Bone marrow (tissue), 2 donors: ENCODE results near the gene ALDH18A1.
"Not testable (repeated sequence)": the region's sequence is repeated elsewhere in the genome, so short reads cannot be mapped to it uniquely, and the experiment has no call there.

ENCODE experiments used
- DNase-seq, 2 donors: peaks; one replicate each; lab custom pipeline; 2025; lab: John Stamatoyannopoulos, UW

ALDH18A1 gene

GRCh38 chr10:95656291-95657164 lies at the start of gene ALDH18A1:
ALDH18A1 (minus strand) TSS chr10:95656711; CDS start chr10:95653377, 3,334 bp downstream.
- peak; percentile 65 to 83 for DNase-seq

DNA sequence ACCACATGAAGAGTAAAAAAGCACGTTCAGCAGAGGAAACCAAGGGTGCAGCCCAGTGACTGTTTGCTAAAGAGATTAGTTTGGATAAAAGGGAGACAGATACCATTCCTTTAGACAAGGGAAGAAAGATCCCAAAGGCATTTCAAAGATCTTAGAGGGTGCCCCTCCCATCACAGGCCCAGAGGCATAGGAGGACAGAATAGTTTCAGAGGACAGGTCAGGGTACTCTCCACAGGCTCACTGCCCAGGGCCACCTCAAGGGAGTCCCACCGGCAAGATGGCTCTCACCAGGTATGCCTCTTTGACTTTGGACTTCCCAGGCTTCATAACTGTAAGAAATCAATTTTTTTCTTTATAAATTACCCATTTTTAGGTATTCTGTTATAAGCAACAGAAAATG lies 41.9 kb upstream of the ALDH18A1 start:
- no peak for DNase-seq

- peak in 1 of 2 donors; percentile 25 for DNase-seq
These were observed 40.9 kb upstream of the ALDH18A1 start for GRCh38 chr10:95697429-95697828.

DNA sequence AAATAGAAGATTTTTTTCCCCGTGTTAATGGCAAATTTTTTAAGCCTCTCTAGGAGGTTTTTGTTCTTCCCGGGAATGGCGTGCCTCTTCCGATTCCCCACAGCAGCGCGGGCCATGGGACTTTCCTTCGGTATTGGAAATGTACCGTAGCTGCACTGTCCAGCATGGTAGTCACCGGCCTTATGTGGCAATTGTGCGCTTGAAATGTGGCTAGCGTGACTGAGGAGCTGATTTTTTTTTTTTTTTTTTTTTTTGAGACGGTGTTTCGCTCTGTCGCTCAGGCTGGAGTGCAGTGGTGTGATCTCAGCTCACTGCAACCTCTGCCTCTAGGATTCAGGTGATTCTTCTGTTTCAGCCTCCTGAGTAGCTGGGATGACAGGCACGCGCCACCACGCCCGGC lies 38.2 kb upstream of the ALDH18A1 start:
- no peak for DNase-seq

DNA sequence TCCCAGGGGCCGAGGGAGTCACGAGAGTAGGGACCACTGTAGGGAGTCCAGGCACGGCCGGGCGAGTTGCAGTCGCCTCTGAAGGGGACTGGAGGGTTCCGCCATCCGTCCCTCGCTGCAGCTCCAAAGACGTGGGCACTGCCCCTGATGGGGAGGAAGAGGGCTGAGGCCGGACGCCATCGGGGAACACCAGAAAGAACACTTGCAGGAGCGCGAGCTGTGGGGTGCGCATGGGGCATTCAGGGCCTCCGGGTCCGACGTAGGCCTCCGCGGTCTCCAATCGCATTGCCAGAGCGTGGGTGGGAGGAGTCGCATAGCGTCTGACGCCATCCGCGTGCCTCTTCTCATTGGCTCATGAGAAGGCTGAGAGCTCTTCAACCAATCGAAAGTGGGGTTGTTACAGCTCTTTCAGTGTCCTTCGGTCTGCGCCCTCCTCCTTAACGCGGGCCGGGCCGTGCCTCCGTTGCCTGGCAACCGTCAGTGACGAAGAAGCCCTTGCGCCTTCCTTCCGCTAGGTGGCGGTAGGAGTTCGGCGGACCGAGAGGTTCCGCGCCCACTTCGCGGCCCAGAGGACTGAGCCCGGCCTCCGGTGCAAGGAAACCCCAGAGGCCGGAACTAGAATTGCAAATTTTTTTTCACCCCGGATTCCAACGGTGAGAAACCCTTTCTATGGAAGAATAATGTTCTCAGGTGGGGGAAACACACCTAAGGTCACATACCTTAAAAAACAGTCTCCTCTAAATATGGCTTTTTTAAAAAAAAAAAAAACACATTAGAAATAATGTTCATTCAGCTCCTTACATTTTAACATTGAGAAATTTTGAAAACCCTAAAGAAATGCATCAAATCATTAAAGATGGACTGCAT lies 37.4 kb upstream of the ALDH18A1 start, which contains the start of gene TCTN3:
TSS of gene TCTN3 (minus strand) at position 260 of the 867 bp plus-strand sequence. CDS start at position 232, 28 bp downstream.
- DNase-seq, result peak; percentile 93 to 98

DNA sequence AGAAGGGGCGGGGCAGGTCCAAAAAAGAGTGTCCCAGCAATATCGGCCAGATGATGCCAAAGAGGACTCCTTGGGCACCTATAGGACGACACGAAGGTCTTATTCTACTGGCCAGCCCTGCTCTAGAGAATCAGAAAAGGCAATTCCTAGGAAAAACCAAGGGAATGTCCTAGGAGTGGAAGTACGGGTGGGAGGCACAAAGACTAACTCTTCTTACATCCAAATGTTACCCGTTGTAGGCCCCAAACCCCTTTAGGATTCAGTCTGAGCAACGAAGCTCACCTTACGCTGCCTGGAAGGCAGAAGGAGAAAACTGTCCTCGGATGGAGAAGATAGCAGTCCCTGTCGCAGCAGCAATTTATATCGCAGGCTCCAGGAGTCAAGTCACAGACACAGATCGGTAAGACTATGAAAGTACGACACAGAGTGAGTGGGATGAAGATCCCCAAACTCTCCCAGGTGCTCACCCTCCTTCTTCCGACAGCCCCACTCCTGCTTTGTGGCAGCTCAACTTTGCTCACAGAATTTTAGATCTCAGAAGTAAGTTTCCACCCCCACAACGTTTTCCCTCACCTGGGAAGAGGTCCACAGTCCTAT lies 36.7 kb upstream of the ALDH18A1 start:
- DNase-seq, result no peak

DNA sequence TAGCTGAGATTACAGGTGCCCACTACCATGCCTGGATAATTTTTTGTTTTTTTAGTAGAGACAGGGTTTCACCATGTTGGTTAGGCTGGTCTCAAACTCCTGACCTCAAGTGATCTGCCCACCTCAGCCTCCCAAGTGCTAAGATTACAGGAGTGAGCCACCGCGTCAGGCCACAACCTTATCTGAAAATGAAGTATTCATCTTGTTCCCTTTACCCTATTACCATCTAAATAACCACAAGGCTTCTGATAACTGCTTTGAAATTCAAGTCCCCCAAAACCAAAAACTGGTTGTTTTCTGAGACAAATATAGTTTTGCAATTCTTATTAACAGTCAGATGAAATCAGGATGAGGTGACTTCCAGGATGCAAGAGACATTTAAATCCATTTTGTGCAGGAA lies 34.8 kb upstream of the ALDH18A1 start:
- DNase-seq, result no peak

- DNase-seq, result no peak
These were observed 32.1 kb upstream of the ALDH18A1 start for GRCh38 chr10:95688648-95689047.

DNA sequence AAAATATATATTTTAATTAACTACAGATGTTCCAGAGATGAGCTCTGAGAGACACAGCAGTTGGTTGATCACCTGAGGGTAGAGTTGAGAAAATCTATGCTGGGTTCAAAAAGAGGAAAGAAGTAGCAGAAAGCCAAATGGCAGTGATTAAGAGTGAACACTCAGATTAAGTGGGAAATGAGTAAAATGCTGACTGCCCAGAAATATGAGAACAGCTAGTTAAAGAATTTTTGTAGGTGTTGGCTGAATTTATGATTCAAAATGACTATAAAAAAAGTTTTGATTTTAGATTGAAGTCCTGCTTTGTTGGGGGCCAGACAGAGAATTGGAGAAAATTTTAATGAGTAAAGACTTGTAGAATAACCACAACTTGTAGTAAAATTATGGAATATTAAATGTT lies 27.5 kb upstream of the ALDH18A1 start:
- DNase-seq, result no peak

GRCh38 chr10:95675403-95676116 lies 19.0 kb upstream of the ALDH18A1 start:
- no peak for DNase-seq

DNA sequence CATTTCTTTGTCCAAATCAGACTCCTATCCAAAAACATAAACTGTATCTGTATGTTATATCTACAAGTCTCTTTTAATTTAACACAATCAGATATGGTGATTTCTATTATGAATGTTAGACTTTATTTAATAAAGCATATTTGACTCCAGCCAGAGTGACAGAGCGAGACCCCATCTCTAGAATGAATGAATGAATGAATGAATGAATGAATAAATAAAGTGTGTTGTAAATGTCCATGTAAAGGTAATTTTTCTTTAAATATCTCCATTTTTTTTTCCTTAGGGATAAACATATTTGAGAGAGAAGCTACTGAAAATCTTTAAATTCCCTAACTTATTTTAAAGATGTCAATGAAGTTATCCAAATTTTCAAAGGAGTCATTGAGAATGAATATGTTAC lies 18.1 kb upstream of the ALDH18A1 start:
- DNase-seq, result no peak

DNA sequence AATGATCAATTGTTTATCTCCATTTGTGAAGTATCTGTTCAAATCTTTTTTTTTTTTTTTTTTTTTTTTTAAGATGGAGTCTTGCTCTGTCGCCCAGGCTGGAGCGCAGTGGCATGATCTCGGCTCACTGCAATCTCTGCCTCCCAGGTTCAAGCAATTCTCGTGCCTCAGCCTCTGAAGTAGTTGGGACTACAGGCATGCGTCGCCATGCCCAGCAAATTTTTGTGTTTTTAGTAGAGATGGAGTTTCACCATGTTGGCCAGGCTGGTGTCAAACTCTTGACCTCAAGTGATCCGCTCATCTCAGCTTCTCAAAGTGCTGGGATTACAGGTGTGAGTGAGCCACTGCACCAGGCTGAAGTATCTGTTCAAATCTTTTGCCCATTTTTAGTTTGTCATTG lies 16.1 kb upstream of the ALDH18A1 start:
- DNase-seq, result not testable (repeated sequence)

DNA sequence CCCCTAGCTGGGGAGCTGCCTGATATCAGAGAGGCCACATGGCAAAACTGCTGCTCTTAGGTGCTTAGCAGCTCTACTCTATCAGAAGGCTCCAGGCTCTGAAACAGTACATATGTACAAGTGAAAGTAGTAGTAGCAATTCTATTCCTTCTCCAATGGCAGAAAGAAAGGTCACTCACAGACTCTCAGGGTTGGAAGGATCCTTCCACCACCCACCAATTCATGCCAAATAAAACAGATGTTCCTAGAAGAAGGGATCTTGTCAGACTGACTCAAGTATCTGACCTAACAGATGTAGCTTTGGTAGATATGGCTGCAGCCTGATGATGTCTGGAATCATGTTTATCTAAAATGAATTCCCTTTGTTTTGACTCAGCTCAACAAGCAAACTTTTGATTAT lies 8.0 kb upstream of the ALDH18A1 start:
- DNase-seq, result no peak

DNA sequence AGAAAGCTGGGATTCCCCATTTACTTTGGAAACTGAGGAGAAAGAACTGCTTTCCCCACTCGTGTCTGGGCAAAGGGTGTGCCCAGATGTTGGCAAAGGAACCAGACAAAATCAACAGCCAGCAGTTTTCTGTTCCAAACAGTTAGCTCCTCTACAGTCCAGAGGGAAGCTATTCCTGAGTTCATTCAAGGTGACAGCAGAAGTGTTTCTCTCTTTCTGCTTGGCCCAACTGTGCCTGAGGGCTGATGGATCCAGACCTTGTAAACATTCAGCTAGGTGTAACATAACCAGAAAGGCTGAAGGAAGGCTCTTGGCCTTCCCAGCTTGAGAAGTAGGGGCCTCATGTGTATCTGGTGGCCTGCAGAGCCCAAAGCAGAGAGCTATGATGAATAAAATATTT lies 7.0 kb upstream of the ALDH18A1 start:
- no peak for DNase-seq

DNA sequence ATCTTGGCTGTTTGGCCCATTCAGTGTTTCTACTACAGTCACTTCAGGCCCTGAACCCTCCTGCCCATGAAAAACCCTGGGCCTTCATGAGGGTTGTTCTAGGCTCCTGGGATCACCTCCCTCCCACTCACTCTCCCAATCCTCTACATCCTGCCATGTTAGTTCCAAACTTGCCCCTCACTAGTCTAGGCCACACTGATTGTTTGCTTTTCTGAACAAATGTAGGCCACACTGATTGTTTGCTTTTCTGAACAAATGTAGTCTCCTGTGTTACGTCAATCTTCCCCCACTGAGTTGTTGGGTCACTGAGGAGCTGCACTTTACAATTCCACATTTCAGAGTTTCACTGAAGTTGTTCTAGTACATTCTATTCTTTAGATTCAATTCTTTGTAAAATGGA lies 5.3 kb upstream of the ALDH18A1 start:
- DNase-seq, result no peak

DNA sequence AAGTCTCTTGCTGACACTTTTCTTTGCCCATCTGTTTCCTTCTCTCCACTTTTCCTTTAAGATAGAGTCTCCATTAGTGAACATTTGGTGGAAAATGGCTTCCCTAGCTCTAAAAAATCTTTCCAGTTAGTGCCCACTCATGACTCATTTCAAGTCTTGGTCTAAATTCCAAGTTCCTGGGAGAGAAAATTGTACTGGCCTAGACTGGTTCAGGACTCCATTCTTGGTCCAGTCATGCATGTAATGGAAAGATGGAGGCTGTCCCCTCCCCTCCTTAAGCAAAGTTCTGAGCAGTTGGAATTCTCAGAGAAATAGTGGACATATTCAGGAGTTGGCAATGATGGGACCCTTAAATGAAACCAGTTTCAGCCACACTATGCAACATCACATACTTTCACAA lies 3.8 kb upstream of the ALDH18A1 start:
- peak in 1 of 2 donors; percentile 1 for DNase-seq

DNA sequence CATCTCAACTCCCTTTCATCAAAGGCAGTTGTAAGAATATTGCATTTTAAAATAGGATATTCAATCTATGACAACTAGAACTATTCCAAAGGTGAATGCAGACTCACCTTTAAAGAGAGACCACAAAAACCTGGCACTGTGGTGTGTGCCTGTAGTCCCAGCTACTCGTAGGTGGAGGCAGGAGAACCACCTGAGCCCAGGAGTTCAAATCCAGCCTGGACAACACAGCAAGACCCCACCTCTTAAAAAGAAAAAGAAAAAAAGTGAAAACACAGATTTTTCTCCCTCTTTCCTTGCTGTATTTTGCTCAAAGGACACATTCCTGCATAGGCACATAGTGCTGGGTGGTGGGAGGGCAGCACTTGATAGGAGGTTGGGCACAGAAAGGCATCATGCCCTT lies 739 bp upstream of the ALDH18A1 start:
- DNase-seq, result no peak

DNA sequence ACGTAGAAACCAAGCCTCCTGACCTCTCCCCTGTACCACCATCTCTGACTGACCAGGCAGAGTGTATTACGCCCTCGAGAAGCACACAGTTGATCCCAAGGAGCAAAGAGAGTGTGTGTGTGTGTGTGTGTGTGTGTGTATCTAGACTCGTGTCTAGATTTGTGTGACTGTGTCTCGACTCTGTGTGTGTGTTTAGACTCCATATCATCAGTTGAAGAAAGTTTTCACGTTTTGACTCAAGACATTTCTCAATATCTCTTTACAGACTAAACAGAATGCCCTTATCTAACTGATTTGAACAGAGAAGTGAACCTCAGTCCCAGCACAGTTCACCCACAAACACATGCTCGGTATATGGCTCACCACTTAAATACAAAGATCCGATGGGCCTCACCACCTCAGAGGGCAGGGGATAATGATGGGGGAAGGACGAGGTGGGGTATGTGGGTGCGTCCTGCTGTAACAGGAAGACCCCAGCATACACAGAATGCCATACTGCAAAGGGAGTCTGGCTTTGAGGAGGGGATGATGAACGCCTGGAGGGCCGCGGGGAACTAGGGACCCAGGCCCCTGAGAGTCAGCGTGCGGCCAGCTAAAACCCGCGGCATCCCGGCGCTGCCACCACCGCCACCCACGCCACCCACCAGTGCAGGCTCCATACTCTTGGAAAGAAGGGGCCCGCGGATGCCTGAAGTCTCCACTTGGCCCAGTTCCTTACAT lies 780 bp downstream of the ALDH18A1 start:
- DNase-seq, result no peak

- no peak for DNase-seq
These were observed 2.6 kb downstream of the ALDH18A1 start for GRCh38 chr10:95653895-95654294.

DNA sequence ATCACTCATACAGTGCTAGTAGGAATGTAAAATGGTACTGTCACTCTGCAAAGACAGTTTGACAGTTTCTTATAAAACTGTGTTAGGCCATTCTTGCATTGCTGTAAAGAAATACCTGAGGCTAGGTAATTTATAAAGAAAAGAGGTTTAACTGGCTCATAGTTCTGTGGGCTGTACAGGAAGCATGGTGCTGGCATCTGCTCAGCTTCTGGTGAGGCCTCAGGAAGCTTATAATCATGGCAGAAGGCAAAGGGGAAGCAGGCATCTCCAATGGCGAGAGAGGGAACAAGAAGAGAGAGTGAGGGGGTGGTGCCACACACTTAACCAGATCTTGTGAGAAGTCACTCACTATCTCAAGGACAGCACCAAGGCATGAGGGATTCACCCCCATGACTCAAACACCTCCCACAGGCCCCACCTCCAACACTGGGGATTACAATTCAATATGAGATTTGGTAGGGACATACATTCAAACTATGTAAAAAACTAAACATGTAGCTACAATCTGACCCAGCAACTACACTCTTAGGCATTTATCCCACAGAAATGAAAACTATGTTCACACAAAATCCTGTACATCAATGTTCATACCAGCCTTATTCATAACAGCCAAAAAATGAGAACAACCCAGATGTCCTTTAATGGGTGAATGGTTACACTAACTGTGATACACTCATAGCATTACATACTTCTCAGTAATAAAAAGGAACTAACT lies 5.0 kb downstream of the ALDH18A1 start:
- no peak for DNase-seq
